ENCODE data around the gene SIGLEC12. TPM values are rescaled to one million over a fixed set of nuclear protein-coding genes. Genes with fewer than 3 reads are reported as not detected.

The SIGLEC12 gene
- total RNA-seq, 1 donor from 2014 or later: 0.11 TPM

DNA sequence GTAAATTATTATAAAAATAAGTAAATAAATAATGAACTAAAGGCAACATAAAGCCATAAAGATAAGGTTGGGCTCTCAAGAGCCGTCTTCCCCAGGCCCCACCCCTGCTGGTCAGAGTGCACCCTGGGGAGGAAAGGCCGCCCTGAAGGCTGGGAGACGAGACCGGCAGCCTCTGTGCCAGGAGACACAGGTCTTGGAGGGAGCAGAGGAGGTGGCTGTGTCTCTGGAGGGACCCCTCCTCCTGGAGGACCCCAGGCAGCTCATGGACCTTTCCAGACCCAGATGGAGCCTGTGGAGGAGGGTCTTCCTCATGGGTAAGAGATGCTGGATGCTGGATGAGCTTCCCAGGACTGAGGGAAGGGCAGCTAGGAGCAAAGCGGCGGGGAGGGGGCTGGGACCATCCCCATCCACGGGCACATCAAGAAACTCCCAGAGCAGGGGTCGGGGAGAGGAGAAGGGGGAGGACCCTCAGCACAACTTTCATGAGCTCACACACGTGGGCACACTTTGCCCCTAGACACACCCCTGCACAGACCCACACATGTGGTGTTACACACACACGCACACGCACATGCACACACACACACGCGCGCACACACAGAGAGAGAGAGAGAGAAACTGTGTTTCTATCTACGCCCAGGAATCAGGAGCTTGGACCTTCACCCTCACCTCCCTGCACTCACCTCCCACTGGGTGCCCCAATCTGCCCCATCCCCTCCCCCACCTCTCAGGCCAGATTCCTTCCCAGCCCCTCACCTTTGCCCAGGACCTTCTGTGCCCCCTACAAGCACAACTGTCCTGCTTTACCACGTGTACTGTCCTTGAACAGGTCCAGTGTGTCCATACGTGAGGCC lies 23.0 kb downstream of the SIGLEC12 start, which contains the start of gene CEACAM18:
CEACAM18 (plus strand) TSS at position 159 of the 854 bp plus-strand sequence.
- TF ChIP-seq, protein P1, sequence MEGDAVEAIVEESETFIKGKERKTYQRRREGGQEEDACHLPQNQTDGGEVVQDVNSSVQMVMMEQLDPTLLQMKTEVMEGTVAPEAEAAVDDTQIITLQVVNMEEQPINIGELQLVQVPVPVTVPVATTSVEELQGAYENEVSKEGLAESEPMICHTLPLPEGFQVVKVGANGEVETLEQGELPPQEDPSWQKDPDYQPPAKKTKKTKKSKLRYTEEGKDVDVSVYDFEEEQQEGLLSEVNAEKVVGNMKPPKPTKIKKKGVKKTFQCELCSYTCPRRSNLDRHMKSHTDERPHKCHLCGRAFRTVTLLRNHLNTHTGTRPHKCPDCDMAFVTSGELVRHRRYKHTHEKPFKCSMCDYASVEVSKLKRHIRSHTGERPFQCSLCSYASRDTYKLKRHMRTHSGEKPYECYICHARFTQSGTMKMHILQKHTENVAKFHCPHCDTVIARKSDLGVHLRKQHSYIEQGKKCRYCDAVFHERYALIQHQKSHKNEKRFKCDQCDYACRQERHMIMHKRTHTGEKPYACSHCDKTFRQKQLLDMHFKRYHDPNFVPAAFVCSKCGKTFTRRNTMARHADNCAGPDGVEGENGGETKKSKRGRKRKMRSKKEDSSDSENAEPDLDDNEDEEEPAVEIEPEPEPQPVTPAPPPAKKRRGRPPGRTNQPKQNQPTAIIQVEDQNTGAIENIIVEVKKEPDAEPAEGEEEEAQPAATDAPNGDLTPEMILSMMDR (IDR thresholded peaks at IDR 0.05; ENCODE audit: borderline replicate concordance): no peak
- no peaks in the 10 kb centered on the region for H3K9me3 ChIP-seq (replicated peaks)
- no peak within 1 kb of the TSS for H3K27ac ChIP-seq (replicated peaks)
- no peak for DNase-seq
- no peaks in the 10 kb centered on the region for H3K4me1 ChIP-seq
- no peaks in the 10 kb centered on the region for H3K36me3 ChIP-seq
- peaks cover 90% of the 10 kb centered on the region for H3K27me3 ChIP-seq (ENCODE audit: low read depth)
- H3K4me3 ChIP-seq: no peak within 1 kb of the TSS
- intact Hi-C loops (cut with micrococcal nuclease): loop anchor here (10.0 kb wide), 1 partner anchor 296 kb away; no protein-coding TSS in a partner anchor

DNA sequence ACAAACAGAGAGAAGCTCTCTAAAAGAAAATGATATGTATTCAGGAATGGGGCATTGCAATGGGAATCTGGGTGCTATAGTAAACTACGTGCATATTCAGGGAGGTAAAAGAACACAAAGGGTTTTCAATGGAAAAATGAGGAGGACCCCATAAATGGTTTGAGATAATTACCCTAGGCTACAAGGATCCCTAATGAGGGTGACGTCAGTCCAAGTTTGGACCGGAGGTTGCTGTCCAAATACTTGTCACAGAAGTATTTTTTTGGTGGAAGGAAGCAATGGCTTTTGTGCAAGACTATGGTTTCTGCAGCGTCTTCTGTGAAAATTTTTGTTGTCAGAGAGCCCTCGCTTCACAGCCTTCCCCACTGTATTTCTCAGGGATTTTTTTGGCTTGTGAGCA lies 24.3 kb downstream of the SIGLEC12 start:
- TF ChIP-seq, protein P1 (IDR thresholded peaks at IDR 0.05; ENCODE audit: borderline replicate concordance): no peak
- H3K9me3 ChIP-seq (replicated peaks): no peaks in the 10 kb centered on the region
- H3K4me1 ChIP-seq: no peaks in the 10 kb centered on the region
- H3K27ac ChIP-seq (replicated peaks): no peak overlapping the region
- H3K27me3 ChIP-seq (ENCODE audit: low read depth): peaks cover 87% of the 10 kb centered on the region
- no peaks in the 10 kb centered on the region for H3K36me3 ChIP-seq
- intact Hi-C loops (cut with micrococcal nuclease): loop anchor here (10.0 kb wide), 1 partner anchor 297 kb away; no protein-coding TSS in a partner anchor
- H3K4me3 ChIP-seq: no peak overlapping the region
- no peak for DNase-seq

DNA sequence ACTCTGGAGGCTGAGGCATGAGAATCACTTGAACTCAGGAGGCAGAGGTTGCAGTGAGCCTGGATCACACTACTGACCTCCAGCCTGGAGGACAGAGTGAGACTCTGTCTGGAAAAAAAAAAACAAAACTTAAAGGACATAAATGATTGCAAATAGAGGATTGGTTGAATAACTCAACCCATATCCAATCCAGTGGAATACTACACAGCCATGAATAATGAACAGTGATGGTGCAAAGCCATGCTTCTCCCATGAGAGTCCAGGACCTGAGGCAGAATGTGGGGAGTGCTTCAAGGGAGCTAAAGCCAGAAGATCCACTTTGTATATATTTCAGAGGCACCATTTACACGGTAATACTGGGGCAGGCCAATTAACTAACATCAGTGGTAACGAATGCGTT lies 25.4 kb downstream of the SIGLEC12 start:
- no peak overlapping the region for H3K4me3 ChIP-seq
- DNase-seq: no peak
- no peaks in the 10 kb centered on the region for H3K36me3 ChIP-seq
- H3K27ac ChIP-seq (replicated peaks): no peak overlapping the region
- peaks cover 86% of the 10 kb centered on the region for H3K27me3 ChIP-seq (ENCODE audit: low read depth)
- intact Hi-C loops (cut with micrococcal nuclease): loop anchor here (10.0 kb wide), 1 partner anchor 299 kb away; no protein-coding TSS in a partner anchor
- no peaks in the 10 kb centered on the region for H3K9me3 ChIP-seq (replicated peaks)
- TF ChIP-seq, protein P1 (IDR thresholded peaks at IDR 0.05; ENCODE audit: borderline replicate concordance): no peak
- no peaks in the 10 kb centered on the region for H3K4me1 ChIP-seq

DNA sequence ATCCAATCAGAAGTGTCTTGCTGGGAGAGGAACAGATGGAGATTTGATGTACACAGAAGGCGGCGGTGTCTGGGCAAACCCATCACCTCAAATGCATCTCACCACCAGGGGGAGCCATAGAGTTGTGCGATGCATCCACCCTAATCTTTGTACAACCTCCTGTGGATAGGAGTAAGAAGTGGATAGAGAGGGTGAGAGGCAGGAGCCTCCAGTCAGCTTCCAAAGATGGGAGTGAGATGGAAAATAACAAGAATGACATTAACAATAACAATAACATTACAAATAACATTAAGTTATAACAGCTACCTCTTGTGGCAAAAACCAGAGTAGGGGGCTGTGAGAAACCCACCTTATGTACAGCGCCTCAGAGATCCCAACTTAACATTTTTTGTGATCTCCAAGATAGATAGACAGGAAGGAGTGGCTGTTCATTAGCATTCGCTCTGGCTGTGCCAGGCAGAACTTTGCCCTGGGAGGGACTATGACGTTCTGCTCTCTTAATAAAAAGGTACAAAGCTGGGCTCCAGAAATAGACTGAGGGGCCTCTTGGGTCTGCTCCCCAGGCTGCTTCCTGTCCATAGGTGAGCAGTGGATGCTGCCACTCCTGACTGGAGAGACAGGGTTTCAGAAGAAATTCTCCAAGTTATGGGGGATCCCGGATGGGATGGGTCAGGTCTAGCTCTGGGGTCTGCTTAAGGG lies 28.4 kb downstream of the SIGLEC12 start:
- Histone ChIP-seq H3K27ac (replicated peaks) (no peak overlapping the region), H3K36me3 (no peaks in the 10 kb centered on the region), H3K4me3 (no peak overlapping the region), H3K4me1 (no peaks in the 10 kb centered on the region), H3K9me3 (replicated peaks) (no peaks in the 10 kb centered on the region), H3K27me3 (ENCODE audit: low read depth) (peaks cover 73% of the 10 kb centered on the region)
- TF ChIP-seq, protein P1 (IDR thresholded peaks at IDR 0.05; ENCODE audit: borderline replicate concordance): peak; percentile 89
- intact Hi-C loops (cut with micrococcal nuclease): loop anchor here (5.0 to 10.0 kb wide), 2 partner anchors 184 to 302 kb away; no protein-coding TSS in a partner anchor
- peak; percentile 51 for DNase-seq

DNA sequence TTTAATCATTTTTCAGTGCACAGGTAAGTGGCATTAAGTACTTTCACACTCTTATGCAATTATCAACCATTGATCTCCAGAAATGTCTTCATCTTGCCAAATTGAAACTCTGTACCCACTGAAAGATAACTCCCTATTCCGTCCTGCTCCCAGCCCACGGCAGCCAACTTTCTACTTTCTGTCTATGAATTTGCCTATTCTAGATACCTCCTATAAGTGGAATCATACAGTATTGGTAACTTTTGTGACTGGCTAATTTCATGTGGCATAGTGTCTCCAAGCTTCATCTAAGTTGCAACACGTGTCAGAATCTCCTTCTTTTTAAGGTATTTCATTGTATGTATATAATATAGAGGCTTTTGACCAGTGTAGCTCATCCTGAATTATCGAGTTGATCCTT lies 29.0 kb downstream of the SIGLEC12 start:
- no peak overlapping the region for H3K27ac ChIP-seq (replicated peaks)
- H3K27me3 ChIP-seq (ENCODE audit: low read depth): peaks cover 78% of the 10 kb centered on the region
- intact Hi-C loops (cut with micrococcal nuclease): loop anchor here (5.0 to 10.0 kb wide), 2 partner anchors 185 to 302 kb away; no protein-coding TSS in a partner anchor
- H3K9me3 ChIP-seq (replicated peaks): no peaks in the 10 kb centered on the region
- no peaks in the 10 kb centered on the region for H3K4me1 ChIP-seq
- TF ChIP-seq, protein P1 (IDR thresholded peaks at IDR 0.05; ENCODE audit: borderline replicate concordance): no peak
- DNase-seq: no peak
- H3K36me3 ChIP-seq: no peaks in the 10 kb centered on the region
- no peak overlapping the region for H3K4me3 ChIP-seq

Data from left ventricle myocardium inferior (tissue), 1 donor.